Lung (tissue), 12 donors: Measurements from ENCODE around the gene PTCHD1. TPM values are rescaled to one million over a fixed set of nuclear protein-coding genes. Genes with fewer than 3 reads are reported as not detected.

ENCODE experiments used
- ATAC-seq: fragments of 200-7000 bp; cut with Tn5 transposase; one replicate; pipeline ENCODE4 v1.9.1; 2020; ENCODE audit warnings: moderate number of reproducible peaks; ENCODE audit not compliant: insufficient read depth, low FRiP score
- DNase-seq, 3 donors: peaks; one replicate each; pipeline ENCODE4 v3.0.0-alpha.2; 2013 to 2017
- H3K27ac ChIP-seq, 2 donors: one replicate each; pipeline ENCODE4 v1.5.1; 2013; ENCODE audit warnings: mild to moderate bottlenecking in 2 of 2, moderate library complexity in 2 of 2, control low read depth in 1 of 2, inconsistent platforms in 1 of 2, low read depth in 1 of 2, low read length in 1 of 2
- H3K27me3 ChIP-seq, 3 donors: one replicate each; pipeline ENCODE4 v1.5.1; 2013; ENCODE audit warnings: low read length in 2 of 3; ENCODE audit not compliant: control insufficient read depth in 3 of 3, insufficient read depth in 3 of 3
- H3K36me3 ChIP-seq, 4 donors: one replicate each; pipeline ENCODE4 v1.5.1; 2013; ENCODE audit warnings: low read length in 4 of 4, mild to moderate bottlenecking in 1 of 4, moderate library complexity in 1 of 4; ENCODE audit not compliant: control insufficient read depth in 4 of 4, insufficient read depth in 4 of 4
- H3K4me1 ChIP-seq, 5 donors: one replicate each; pipeline ENCODE4 v1.5.1; 2013; ENCODE audit warnings: low read length in 5 of 5, mild to moderate bottlenecking in 2 of 5, moderate library complexity in 1 of 5; ENCODE audit not compliant: control insufficient read depth in 5 of 5, insufficient read depth in 5 of 5
- H3K4me3 ChIP-seq: one replicate; pipeline ENCODE4 v1.5.1; 2013; ENCODE audit warnings: mild to moderate bottlenecking, control low read depth, moderate library complexity
- H3K9ac ChIP-seq, 2 donors: one replicate each; pipeline ENCODE4 v1.5.1; 2013; ENCODE audit warnings: low read length in 2 of 2, control low read depth in 1 of 2; ENCODE audit not compliant: insufficient read depth in 1 of 2
- H3K9me3 ChIP-seq, 4 donors: one replicate each; pipeline ENCODE4 v1.5.1; 2013; ENCODE audit warnings: low read length in 3 of 4, mild to moderate bottlenecking in 1 of 4, moderate library complexity in 1 of 4; ENCODE audit not compliant: control insufficient read depth in 4 of 4, insufficient read depth in 3 of 4
- WGBS, 2 donors: extraction: QIAGEN DNeasy Blood & Tissue Kit; methylation state at CpG; one replicate each; pipeline ENCODE4 v1.1.7; 2013; 5-methylcytosine and 5-hydroxymethylcytosine counted together
- polyA plus RNA-seq, 2 donors: library from polyadenylated mRNA; stranded (reverse); fragments of 200-250 nt; gene quantifications; one replicate each; pipeline ENCODE4 v1.2.1, GENCODE V29; 2013
- total RNA-seq, 2 donors: library from RNA; depleted of rRNA in 1 of 2; stranded (reverse); fragments of >200 nt in 1 of 2; gene quantifications; one replicate each; pipeline ENCODE4 v1.2.1, GENCODE V29; 2014 to 2021
- TF ChIP-seq, protein P1 (sequence below): IDR thresholded peaks from 2 replicates; pipeline ENCODE4 v1.5.1; 2012; ENCODE audit warnings: mild to moderate bottlenecking; ENCODE audit errors: control extremely low read depth, extremely low read depth
- donor health status: control.
- donor health status: control.
- donor health status: Bipolar disorder and iron deficiency.
- donor health status: healthy.
- donor health status: DM: yes; HTN: yes; CAD: no.

Gene PTCHD1
- total and polyA plus RNA-seq, 4 donors, result 0.01 to 0.48 (median 0.32) TPM

DNA sequence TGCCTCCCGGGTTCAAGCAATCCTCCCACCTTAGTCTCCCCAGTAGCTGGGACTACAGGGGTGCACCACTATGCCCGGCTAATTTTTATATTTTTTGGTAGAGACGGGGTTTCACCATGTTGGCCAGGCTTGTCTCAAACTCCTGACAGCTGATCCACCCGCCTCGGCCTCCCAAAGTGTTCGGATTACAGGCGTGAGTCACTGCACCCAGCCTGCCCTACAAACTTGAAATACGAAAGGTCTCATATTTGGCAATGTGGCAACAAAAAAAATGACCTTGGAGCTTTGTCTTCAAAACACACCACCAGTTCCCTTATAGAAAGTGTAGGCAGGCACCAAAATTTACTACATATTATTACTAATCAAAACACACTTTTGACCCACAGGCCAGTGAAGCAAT is 22.9 kb upstream of the PTCHD1 start:
- DNase-seq, result no peak
- Histone ChIP-seq H3K4me3 (no peak overlapping the region), H3K4me1 (no peaks in the 10 kb centered on the region), H3K27me3 (peaks cover 0 to 13% (median 8%) of the 10 kb centered on the region in 3 donors), H3K9ac (no peak overlapping the region), H3K9me3 (no peaks in the 10 kb centered on the region), H3K36me3 (no peaks in the 10 kb centered on the region), H3K27ac (no peak overlapping the region)
- TF ChIP-seq, protein P1, sequence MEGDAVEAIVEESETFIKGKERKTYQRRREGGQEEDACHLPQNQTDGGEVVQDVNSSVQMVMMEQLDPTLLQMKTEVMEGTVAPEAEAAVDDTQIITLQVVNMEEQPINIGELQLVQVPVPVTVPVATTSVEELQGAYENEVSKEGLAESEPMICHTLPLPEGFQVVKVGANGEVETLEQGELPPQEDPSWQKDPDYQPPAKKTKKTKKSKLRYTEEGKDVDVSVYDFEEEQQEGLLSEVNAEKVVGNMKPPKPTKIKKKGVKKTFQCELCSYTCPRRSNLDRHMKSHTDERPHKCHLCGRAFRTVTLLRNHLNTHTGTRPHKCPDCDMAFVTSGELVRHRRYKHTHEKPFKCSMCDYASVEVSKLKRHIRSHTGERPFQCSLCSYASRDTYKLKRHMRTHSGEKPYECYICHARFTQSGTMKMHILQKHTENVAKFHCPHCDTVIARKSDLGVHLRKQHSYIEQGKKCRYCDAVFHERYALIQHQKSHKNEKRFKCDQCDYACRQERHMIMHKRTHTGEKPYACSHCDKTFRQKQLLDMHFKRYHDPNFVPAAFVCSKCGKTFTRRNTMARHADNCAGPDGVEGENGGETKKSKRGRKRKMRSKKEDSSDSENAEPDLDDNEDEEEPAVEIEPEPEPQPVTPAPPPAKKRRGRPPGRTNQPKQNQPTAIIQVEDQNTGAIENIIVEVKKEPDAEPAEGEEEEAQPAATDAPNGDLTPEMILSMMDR, result no peak
- 85 to 95% methylated on average over 8 of the region's 8 CpGs for WGBS, 2 donors
- ATAC-seq, result no peak

DNA sequence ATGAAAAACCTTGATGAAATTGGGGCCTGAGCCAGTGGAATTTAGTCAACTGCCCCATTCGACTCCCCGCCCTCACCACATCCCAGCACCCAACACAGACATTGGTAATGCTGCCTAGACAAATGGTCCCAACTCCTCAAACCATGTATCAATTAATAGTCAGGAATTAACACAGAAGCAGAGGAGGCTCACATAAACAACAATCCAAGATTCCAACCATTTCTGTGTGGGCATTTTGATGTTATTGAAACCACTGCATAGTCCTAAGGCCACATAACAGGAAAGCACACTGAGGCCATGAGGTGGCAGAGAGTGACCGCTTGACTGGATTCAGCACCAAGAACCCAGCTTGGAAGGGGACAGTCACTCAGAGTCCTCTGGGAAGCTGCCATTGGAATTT is 22.5 kb upstream of the PTCHD1 start:
- Histone ChIP-seq H3K4me3 (no peak overlapping the region), H3K36me3 (no peaks in the 10 kb centered on the region), H3K27me3 (peaks cover 0 to 13% (median 6%) of the 10 kb centered on the region in 3 donors), H3K9me3 (no peaks in the 10 kb centered on the region), H3K9ac (no peak overlapping the region), H3K4me1 (no peaks in the 10 kb centered on the region), H3K27ac (no peak overlapping the region)
- TF ChIP-seq, protein P1, result no peak
- DNase-seq (no peak), ATAC-seq (no peak)
- WGBS, 2 donors, result 92 to 100% methylated on average over 3 of the region's 3 CpGs

DNA sequence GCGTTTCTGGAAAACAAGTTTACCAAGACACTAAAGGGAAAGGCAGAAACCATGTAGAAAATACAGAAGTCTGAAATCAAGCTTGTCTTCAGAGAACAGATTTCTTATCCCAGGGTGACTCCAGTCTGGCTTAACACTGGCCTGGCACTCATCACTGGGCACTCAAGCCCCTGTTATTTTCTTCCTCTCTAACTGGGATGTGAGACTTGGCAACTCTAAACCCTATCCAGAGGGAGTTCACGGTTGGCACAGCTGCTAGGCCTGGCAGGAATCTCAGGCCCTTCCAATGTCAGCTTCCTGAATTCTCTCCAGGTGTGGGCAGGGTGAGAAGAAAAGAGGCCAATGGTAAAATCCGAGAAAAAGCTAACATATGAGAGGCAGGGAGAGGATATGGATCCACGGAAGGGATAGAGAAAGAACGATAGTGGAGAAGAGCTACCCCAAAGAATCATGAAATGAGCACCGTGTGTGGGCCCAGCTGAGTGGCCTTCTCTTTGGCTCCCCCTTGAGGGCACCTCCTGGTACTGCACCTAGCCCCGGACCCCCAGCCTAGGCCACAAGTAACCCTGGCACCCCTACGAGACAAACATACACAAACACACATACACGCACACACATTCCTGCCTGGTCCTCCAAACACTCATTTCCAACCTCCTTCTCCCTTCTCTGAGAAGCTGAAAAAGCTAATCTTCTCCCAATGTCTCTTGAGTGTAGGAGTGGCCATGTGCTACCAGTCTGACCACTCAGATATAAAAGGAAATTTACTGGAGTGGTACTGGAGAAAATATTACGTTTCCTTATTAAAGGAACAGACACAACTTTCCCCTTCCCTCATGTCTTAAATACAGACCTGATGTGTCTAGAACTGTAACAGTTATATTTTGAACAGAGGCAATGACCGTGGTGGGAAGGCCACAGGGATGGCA is 16.6 kb upstream of the PTCHD1 start:
- WGBS, 2 donors, result 43 to 48% methylated on average over 10 to 11 of the region's 11 CpGs
- ATAC-seq, result peak; percentile 90

More for the DNA sequence above, 16.6 kb upstream of the PTCHD1 start:
- H3K27me3 ChIP-seq, result peaks cover 0 to 7% (median 0%) of the 10 kb centered on the region in 3 donors
- no peaks in the 10 kb centered on the region for H3K9me3 ChIP-seq
- no peak overlapping the region for H3K9ac ChIP-seq
- no peaks in the 10 kb centered on the region for H3K36me3 ChIP-seq
- TF ChIP-seq, protein P1, result peak; percentile 25
- no peak overlapping the region for H3K4me3 ChIP-seq
- peak in 1 of 3 donors; percentile 13 for DNase-seq
- no peaks in the 10 kb centered on the region for H3K4me1 ChIP-seq
- no peak overlapping the region for H3K27ac ChIP-seq
